ENCODE measurements around the gene PALLD. TPM values are rescaled to one million over a fixed set of nuclear protein-coding genes. Genes with fewer than 3 reads are reported as not detected.

PALLD gene
- total RNA-seq, 1 experiment from 2014 or later, result 27.6 TPM

- Mint-ChIP-seq H3K36me3 (ENCODE audit: insufficient read depth, unreplicated experiment) (no peaks in the 10 kb centered on the region), H3K27ac (ENCODE audit: unreplicated experiment) (no peak overlapping the region), H3K27me3 (ENCODE audit: unreplicated experiment) (no peaks in the 10 kb centered on the region), H3K4me3 (ENCODE audit: low read depth, unreplicated experiment) (no peak overlapping the region), H3K4me1 (ENCODE audit: low read depth, unreplicated experiment) (no peaks in the 10 kb centered on the region), H3K9me3 (ENCODE audit: low read depth, unreplicated experiment) (peaks cover 5% of the 10 kb centered on the region)
- TF ChIP-seq CTCF (IDR thresholded peaks at IDR 0.05; ENCODE audit: unreplicated experiment), result no peak
- intact Hi-C loops (cut with micrococcal nuclease; ENCODE audit: unreplicated experiment), result no loop called here
- no peak for DNase-seq
- BruUV-seq (replicated peaks), result no TSS peak
- CTCF ChIA-PET, result no interaction called here
Measured at GRCh38 chr4:168972596-168972995, 475.7 kb downstream of the PALLD start.

Other genes starting within 250 kb of the PALLD start
- gene DDX60, start 178.3 kb upstream of the PALLD start, total RNA-seq (2022), result 66.5 and 137 TPM in 2 replicates
- 32.5 and 73.2 TPM in 2 replicates for gene DDX60L, start 16.6 kb upstream of the PALLD start, total RNA-seq (2022)

All from Calu3 (cell line).